ENCODE data around the gene CCNI2. TPM values are rescaled to one million over a fixed set of nuclear protein-coding genes. Genes with fewer than 3 reads are reported as not detected.

Gene CCNI2
- total RNA-seq, 1 donor from 2014 or later = 3.8 TPM

DNA sequence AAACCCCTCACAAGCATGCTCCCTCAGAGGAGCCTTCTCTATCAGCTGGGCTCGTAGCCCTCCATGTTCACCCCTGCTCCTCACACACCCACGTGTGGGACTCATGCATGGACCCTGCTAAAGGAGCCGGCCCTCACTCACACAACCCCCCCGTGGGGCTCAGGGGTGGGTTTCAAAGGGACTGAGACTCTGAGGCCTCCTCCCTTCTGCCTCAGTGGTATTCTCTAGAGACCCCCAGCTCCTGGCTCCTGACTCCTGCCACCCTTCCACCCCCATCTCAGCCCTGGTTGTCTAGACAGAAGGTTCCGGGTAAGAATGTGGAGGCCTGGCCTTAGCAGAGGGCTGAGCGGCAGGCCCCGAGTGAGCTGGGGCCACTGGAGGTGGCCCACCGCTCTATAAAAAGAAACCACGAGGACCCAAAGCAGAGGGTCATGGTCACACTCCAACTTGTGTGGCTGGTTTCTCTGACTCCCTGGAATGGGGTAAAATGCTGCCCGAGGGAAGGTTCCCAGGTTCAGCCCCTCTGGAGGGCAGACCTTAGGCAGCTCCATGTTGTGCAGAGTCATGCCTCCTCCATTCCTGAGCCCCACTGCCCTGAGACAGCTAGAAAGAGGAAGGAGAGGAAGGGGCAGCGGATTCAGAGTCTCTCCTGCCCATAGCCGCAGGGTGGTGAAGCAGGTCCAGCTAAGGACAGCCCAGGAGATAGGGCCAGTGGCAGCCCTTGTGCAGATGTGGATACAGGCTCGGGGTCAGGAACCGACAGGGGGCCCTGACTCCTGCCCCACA is 19.0 kb downstream of the CCNI2 start:
- H3K4me3 ChIP-seq (ENCODE audit: low read depth, low read length) = no peak overlapping the region
- no peak for DNase-seq (ENCODE audit: low read depth)
- no peak for TF ChIP-seq CTCF (conservative IDR thresholded peaks at IDR 0.05; ENCODE audit: low read depth, low read length)

DNA sequence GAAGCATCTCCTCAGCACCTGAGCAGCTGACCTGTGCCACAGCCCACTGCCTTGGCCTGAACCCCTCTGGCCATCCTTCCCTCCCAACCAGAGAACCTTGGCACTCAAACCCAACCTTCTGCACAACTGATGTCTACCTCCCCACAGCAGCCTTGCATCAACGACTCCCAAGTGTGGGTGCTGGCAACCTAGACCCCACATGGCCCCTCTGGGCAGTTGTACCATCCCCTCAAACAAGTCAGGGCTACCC is 19.5 kb downstream of the CCNI2 start:
- H3K4me3 ChIP-seq (ENCODE audit: low read depth, low read length) = no peak overlapping the region
- no peak for DNase-seq (ENCODE audit: low read depth)
- no peak for TF ChIP-seq CTCF (conservative IDR thresholded peaks at IDR 0.05; ENCODE audit: low read depth, low read length)

- H3K4me3 ChIP-seq (ENCODE audit: low read depth, low read length) = no peak overlapping the region
- DNase-seq (ENCODE audit: low read depth) = no peak
- TF ChIP-seq CTCF (conservative IDR thresholded peaks at IDR 0.05; ENCODE audit: low read depth, low read length) = no peak
Observed at GRCh38 chr5:132767150-132767549, 19.9 kb downstream of the CCNI2 start.

DNA sequence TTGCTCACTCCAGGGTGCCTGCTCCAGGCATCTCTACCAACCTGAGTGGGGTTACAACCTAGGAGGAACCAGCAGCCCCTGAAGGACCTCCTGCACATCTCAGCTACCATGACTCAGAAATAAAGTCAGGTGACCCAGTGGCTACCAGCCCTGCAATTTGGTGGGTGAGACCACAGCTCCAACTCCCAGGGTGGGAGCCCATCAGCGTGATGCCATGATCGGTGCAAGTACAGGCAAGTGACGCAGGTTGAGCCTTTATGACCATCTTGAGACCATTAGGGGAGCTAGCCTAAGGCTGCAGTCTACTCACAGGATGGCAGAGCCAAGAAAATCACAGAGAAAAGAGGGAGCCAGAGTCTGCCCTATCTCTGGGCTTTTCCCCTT is 21.3 kb downstream of the CCNI2 start:
- TF ChIP-seq CTCF (conservative IDR thresholded peaks at IDR 0.05; ENCODE audit: low read depth, low read length) = no peak

DNA sequence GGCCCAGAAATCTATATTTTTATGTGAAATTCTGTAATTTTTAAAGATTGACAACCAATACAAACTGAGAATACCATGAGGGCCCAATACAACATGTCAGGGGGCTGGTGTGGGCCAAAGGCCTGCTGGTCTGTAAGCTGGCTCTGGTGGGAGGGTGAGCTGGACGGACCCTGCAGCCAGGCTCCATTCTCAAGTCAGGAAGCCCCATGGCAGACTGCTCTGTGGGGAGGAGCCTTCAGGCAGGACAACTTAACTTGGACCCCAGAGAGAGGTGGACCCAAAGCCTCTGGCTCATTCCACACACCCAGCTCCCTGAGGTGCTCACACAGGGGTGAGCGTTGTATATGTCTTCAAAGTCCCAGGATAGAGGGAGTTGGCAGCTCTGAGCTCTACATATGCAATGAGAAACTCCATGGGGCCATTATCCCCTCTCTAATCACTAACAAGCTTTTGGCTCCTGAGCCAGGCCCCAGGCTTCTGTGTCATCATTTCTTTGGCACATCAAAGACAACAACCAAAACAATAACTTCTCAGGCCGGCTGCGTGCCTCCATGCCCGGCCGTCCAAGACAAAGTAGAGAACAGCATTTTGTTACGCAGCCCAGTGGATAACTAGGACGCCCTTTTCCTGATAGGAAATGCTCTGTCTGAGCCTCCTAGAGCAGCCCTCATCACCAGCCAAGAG is 23.4 kb downstream of the CCNI2 start:
- no peak for TF ChIP-seq CTCF (conservative IDR thresholded peaks at IDR 0.05; ENCODE audit: low read depth, low read length)
- DNase-seq (ENCODE audit: low read depth) = no peak

More for the DNA sequence above, 21.3 kb downstream of the CCNI2 start:
- no peak for DNase-seq (ENCODE audit: low read depth)
- H3K4me3 ChIP-seq (ENCODE audit: low read depth, low read length) = no peak overlapping the region

GRCh38 chr5:132771503-132771998 is 24.3 kb downstream of the CCNI2 start:
- TF ChIP-seq CTCF (conservative IDR thresholded peaks at IDR 0.05; ENCODE audit: low read depth, low read length) = no peak

More for the DNA sequence above, 23.4 kb downstream of the CCNI2 start:
- H3K4me3 ChIP-seq (ENCODE audit: low read depth, low read length) = no peak overlapping the region

More at GRCh38 chr5:132771503-132771998, 24.3 kb downstream of the CCNI2 start:
- no peak overlapping the region for H3K4me3 ChIP-seq (ENCODE audit: low read depth, low read length)
- DNase-seq (ENCODE audit: low read depth) = peak; percentile 60

Data from epithelial cell of proximal tubule (primary cell).